RPMI7951 (cell line): ENCODE results near the gene NOX4. TPM values are rescaled to one million over a fixed set of nuclear protein-coding genes. Genes with fewer than 3 reads are reported as not detected.
"Not testable (repeated sequence)": the region's sequence is repeated elsewhere in the genome, so short reads cannot be mapped to it uniquely, and the experiment has no call there.

Experiments
- DNase-seq: peaks from one replicate; pipeline ENCODE4 v3.0.0-alpha.2; 2012; ENCODE audit warnings: low read depth
- total RNA-seq: library from RNA; depleted of rRNA; stranded (reverse); fragments of >200 nt; shearing (Covaris generic); gene quantifications from 2 replicates; pipeline ENCODE4 v1.2.3, GENCODE V29; 2014; rRNA removed

The NOX4 gene
- total RNA-seq, 1 experiment from 2014 or later, result 0.24 TPM

DNA sequence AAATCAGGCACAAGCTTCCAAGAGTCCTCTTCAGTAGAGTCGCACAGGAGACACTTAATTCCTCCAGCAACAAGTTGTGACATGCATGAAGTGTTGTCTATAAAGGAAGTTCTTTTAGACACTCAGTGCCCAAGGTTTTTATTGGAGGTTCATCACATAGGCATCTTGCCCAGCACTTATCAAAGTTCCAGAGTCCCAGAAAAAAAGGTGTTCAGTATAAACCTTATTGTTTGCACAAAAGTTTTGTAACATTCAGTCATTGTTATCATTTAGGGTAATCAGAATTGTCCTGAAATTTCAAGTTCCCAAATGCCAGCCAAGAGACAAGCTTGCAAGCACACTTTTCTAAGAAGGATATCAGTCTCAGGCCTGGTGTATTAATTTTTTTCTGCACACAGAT is 182.9 kb downstream of the NOX4 start:
- DNase-seq, result not testable (repeated sequence)

DNA sequence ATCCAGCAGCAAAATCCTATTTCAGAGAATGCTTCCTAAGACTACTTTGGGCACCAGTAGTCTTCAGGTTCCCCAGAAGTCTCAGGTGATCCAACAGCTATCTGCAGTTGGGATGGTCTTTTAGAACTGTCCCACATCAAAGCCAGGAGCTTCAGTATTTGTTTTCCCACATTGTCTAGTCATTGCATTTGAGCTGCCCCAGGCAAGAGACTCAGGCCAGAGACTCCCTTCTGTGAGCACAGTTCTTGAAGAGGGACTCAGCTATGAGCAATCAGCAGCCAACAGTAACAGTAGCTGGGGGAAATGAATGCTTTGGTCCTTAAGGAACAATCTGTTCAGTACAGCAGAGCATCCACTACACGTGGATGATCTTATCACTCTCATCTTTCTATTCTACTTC is 188.1 kb downstream of the NOX4 start:
- DNase-seq, result not testable (repeated sequence)

- not testable (repeated sequence) for DNase-seq
Observed at GRCh38 chr11:89295023-89295422, 196.2 kb downstream of the NOX4 start.

DNA sequence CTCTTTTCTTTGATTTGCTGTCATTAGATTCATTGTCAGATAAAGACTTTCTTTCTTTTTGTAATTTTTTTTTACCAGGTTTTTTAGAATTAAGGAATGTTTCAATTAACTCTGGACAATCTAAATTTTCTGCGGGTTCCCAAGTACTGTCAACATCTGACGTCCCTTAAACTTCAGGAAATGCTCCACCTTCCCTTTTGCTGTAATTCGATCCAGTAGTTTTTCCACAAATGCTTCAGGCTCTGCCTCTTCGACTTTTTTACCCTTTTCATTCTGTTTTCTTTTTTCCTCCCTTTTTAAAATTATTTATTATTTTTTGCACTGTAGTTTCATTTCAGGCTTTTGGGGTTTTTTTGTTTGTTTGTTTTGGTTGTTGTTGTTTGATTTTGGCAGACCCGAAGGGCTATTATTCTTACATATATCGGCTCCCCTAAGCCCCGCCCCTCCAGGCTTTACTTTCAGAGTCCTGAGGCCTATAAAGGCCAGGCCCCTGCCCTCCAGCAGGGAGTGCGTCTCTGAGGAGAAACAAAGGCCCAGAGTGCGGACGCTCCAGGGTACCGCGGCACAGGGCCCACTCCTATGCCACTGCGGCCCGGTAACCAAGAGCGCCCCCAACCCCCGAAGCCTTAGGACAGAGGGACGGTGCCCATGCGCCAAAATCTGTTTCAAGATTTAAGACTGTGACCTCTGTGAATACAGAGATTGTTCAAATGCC is 197.1 kb downstream of the NOX4 start:
- DNase-seq, result no peak

GRCh38 chr11:89288004-89288403 is 203.2 kb downstream of the NOX4 start:
- not testable (repeated sequence) for DNase-seq

DNA sequence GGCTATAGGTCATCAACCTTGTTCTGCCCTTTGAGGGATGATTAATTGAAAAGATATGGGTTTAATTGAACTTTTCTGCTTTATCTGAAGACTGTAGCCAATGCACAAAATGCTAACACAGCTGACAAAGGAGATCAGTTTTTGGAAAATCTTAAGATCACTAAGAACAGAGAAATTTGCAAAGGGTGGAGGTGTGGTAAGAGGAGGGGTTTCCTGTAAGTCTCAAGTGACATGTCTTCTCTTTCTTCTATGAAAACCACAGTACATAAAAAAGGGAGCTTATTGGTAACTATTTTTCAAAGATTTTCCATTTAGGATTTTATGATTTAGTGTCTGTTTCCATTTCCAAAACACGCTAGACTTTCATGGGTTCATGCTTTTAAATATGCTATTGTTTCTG is 204.6 kb downstream of the NOX4 start:
- not testable (repeated sequence) for DNase-seq

GRCh38 chr11:89281032-89281677 is 210.0 kb downstream of the NOX4 start:
- not testable (repeated sequence) for DNase-seq

- no peak for DNase-seq
Observed at GRCh38 chr11:89279176-89279575, 212.0 kb downstream of the NOX4 start.

- no peak for DNase-seq
Observed at GRCh38 chr11:89275966-89276365, 215.2 kb downstream of the NOX4 start.

Other genes starting within 250 kb of the NOX4 start
- not detected in 2 replicates for gene TRIM77, start 218.9 kb upstream of the NOX4 start, total RNA-seq